GM21381 (cell line): Measurements from ENCODE around the gene NOXO1.

Experiments used
- ATAC-seq: cut with Tn5 transposase; IDR thresholded peaks from one replicate; pipeline ENCODE4 v1.9.1; 2021; ENCODE audit warnings: mild to moderate bottlenecking, moderate library complexity; ENCODE audit not compliant: unreplicated experiment

The NOXO1 gene

GRCh38 chr16:1998360-1998835 lies 17.1 kb upstream of the NOXO1 start:
- no peak for ATAC-seq

DNA sequence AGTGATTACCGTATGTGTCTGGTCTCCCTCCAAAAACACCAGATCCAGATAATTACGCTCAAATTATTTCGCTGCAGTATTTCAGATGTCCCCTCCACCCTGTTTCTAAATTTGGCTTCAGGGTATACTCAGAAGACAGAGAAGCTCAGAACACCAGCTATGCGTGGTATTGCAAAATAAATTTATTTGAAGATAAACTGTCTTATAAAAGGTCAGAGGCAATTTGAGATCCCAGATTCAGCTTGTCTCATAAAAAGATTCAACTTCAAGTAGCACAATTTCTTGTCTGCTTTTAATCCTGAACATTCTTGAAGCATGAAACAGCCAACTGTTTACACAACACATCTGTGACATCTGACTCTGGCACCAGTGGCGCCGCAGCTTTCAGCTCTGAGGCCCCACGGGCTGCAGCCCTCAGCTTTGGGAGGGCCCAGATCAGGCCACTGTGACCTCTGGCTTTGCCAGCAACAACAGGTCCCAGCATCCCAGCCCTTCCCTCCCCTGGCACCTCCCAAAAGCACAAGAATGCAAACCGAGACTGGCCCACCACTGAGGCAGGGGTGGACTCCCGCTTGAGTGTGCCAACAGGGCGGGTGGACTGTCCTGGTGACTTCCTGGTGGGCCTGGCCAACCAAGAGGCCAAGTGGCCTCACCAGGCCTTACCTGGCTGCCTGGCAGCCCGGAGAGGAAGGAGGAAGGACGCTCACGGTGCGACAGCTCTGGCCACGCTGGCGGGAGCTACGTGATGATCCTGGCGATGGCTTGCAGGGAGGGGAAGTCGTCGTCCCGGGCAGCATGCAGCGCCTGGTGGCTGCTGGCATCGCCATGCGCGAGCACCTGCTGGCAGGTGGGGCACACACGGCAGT lies 16.5 kb upstream of the NOXO1 start:
- no peak for ATAC-seq

DNA sequence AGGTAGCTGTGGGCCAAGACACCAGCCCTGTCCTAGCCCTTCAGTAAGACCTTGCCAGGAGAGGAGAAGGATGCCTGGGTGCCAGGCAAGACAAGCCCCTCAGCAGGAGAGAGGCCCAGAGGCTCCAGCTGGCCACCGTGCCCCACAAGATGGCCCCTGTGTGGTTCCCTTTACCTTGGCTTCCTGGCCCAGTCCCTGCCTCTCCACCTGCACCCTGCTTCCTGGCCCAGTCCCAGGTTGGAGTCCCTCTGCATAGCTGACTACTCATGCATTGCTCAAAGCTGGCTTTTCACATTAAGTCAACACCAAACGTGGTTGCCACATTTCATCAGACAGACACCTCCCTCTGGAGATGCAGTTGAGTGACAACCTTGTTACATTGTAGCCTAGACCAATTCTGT lies 12.5 kb upstream of the NOXO1 start:
- no peak for ATAC-seq

DNA sequence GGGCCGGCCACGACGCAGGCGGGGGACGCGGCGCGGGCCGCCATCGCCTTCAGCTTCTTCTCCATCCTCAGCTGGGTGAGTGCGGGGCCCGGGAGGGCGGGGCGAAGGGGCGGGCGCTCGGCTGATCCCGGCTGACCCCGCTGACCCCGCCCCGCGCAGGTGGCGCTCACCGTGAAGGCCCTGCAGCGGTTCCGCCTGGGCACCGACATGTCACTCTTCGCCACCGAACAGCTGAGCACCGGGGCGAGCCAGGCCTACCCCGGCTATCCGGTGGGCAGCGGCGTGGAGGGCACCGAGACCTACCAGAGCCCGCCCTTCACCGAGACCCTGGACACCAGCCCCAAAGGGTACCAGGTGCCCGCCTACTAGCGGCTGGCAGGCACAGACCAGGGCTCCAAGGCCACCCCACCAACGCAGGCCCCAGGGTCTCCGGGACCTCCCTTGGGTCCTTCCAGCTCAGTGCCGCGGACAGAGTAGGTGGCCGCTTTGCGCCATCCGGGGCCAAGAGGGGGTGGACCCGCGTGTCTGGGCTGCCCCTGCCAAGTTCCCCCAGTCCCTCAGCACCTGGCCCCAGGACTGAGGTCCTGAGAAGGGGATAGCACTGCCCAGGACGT lies 11.5 kb upstream of the NOXO1 start:
- no peak for ATAC-seq

DNA sequence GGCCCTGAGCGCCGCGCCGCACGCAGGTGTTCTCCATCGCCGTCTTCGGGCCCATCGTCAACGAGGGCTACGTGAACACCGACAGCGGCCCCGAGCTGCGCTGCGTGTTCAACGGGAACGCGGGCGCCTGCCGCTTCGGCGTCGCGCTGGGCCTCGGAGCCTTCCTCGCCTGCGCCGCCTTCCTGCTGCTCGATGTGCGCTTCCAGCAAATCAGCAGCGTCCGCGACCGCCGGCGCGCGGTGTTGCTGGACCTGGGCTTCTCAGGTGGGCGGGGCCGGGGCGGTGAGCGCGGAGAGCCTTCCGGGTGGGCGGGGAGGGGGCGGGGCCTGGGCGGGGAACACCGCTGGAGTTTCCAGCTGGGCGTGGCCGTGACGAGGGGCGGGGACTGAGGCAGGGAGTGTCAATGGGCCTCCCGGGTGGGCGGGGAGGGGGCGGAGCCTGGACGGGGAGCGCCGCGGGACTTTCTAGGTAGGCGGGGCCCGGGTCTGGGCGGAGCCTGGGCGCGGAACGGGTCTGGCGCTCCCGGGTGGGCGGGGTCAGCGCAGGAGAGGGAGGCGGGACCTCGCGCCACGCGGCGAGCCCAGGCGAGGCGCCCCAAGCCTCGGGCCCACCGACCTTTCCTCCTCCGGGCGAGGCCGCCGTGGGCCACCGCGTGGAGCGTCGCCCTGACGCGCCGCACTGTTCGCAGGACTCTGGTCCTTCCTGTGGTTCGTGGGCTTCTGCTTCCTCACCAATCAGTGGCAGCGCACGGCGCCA lies 10.9 kb upstream of the NOXO1 start:
- peak; percentile 45 for ATAC-seq

GRCh38 chr16:1991588-1991947 lies 10.3 kb upstream of the NOXO1 start:
- ATAC-seq: no peak

DNA sequence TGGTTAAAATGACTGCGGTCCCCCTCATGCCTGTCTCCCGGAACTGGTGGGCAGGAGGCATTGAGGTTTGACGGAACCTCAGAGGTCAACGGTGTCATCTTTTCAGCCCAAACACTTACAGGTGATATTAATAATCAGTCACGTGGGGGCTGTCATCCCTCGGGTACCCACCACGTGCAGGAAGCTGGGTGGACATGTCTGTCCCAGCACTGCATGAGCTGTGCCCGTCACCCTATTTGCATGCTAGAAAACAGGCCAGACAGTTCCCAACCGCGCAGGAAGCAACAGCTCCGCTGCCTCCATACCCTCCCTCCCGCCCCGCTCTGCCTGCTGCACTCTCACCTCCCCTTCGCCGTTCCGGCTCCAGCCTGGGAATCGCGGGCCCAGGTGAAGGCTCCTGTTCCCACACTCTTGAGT lies 9.9 kb upstream of the NOXO1 start:
- ATAC-seq: peak; percentile 39

DNA sequence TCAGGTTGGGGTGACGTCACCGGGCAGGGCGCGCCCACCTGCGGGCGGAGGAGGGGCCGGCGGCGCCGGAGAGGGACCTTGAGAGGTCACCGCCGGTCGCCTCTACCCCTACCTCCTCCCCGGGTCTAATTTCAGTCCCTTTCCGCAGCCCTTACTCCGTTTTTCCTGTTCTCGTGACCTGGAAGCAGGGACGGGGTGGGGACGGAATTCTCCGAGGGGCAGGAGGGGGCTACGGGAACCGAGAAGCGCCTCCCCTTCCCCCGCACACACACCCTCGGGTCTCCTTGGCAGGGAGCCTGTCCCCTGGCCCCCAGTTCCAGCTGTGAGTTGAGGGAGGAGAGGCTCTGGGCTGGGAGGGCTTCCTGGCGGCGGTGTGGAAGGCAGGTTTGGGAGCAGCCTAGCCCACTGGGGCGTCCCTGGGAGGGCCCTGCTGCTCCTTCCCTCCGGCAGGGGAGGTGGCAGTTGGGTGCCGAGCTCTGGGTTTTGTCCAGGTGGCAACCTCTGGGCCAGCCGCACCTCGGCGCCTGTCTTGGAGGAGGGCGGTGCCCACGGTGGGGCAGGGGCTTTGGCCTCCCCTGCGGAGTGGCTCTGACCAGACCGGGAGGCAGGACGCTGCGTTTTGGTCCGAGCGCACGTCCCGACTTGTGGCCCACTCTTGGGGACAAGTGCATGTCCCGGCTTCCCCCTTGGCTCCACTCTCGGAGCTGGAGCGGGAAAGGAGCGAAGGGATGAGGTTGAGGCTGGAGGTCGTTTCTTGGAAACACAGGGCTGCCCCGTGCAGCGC lies 9.3 kb upstream of the NOXO1 start:
- no peak for ATAC-seq

DNA sequence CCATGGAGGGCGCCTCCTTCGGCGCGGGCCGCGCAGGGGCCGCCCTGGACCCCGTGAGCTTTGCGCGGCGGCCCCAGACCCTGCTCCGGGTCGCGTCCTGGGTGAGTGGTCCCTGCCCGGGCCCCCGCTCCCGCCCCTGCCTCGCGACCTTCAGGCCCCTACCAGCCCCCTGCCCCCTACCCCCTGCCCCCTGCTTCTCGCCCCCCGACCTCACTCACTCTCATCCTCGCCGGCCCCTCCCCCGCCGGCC lies 8.8 kb upstream of the NOXO1 start:
- no peak for ATAC-seq

- ATAC-seq: no peak
Measured at GRCh38 chr16:1989209-1990100, 8.2 kb upstream of the NOXO1 start, which contains the start of gene SYNGR3. SYNGR3 (plus strand) TSS chr16:1989970; CDS start chr16:1990103, 133 bp downstream.

DNA sequence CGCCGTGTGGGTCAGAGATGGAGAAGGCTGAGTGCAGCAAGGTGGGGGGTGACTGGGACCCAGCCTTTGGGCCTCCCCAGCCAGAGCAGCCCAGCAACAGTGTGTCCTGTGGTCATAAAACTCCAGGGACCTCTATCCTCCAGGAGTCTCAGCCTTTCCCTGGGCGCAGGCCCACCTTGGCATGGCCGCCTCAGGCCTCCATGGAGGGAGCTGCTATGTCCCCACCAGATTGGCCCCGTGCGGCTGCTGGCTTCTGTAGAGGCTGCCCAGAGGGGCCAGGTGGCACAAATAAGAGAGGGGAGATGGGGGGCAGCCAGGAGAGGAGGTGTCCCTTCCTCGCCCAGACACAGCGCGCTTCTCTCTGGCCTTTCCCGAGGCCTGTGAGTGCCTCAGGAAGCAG lies 5.9 kb upstream of the NOXO1 start:
- no peak for ATAC-seq

- ATAC-seq: no peak
Measured at GRCh38 chr16:1985466-1986150, 4.3 kb upstream of the NOXO1 start.

DNA sequence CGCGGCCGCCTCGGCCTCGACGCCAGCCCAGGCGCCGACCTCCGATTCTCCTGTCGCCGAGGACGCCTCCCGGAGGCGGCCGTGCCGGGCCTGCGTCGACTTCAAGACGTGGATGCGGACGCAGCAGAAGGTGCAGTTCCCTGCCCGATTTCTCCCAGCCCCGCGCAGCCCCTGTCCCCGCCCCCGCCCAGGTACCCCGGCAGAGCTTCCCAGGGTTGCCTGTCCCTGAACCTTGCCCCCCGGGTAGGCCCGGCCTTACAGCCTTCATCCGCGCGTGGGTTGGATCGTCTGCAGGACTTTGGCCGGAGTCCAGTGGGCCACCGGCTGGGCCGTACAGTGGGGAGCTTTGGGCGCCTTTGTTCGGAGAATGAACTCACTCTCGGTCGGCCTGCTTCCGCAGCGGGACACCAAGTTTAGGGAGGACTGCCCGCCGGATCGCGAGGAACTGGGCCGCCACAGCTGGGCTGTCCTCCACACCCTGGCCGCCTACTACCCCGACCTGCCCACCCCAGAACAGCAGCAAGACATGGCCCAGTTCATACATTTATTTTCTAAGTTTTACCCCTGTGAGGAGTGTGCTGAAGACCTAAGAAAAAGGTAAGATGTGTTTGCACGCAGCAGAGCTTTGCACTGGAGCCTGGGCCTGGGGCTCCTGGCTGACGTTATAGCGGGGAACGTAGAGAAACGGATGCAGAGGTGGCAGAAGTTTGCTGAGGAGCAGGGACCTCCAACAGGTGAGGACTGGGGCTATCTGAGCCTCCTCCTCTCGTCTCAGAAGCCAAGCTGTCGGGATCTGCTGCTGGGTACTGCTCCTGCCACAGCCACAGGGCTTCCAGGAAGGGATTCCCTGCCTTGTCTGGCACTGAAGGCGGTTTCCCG lies 3.3 kb upstream of the NOXO1 start:
- ATAC-seq: peak; percentile 3

- ATAC-seq: peak; percentile 82
Measured at GRCh38 chr16:1983544-1984346, 2.5 kb upstream of the NOXO1 start, which contains the start of gene GFER. GFER (plus strand) TSS chr16:1984193; CDS start chr16:1984219, 26 bp downstream.

GRCh38 chr16:1982991-1983543 lies 1.8 kb upstream of the NOXO1 start:
- no peak for ATAC-seq

DNA sequence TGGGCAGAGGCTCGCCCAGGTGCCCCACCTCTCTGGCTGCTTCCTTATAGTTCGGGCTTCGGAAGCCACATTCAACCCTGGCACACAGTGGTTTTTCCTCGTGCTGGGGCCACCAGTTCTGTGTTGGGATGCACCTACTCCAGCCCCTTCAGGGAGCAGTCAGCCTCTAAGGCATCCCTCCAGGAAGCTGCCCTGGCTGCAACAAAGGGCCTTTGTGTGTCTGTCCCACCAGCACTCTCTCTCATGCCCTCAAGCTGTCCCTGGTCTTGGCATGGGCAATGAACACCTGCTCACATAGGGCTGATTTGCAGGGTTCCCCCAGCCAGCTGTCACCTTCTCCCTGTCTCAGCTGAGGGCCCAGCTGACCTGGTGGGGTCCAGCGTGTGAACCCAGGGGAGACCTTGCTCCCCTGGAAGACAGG lies 754 bp upstream of the NOXO1 start:
- no peak for ATAC-seq

- no peak for ATAC-seq
Measured at GRCh38 chr16:1980770-1981087, 540 bp downstream of the NOXO1 start.
